Endothelial cell of umbilical vein (primary cell): Measurements from ENCODE around the gene SMTNL2. TPM values are rescaled to one million over a fixed set of nuclear protein-coding genes. Genes with fewer than 3 reads are reported as not detected.

Experiments
- BruUV-seq: library from RNA; stranded (reverse); fragments of 400-500 nt; replicated peaks from 2 replicates; lab custom pipeline; 2021; lab: Mats Ljungman, UMichigan
- CTCF ChIA-PET: fragments of 300-600, 350-600 bp; sonication (Branson Sonifier 250); formaldehyde crosslinking; loops from one replicate; lab custom pipeline; 2021; ENCODE audit warnings: antibody characterized with exemption, inconsistent platforms; lab: Charles Lee
- POLR2A ChIA-PET: fragments of 300-600, 350-600 bp; sonication (Branson Sonifier 250); formaldehyde crosslinking; loops from one replicate; lab custom pipeline; 2021; ENCODE audit warnings: antibody characterized with exemption, inconsistent platforms; lab: Charles Lee
- DNase-seq: peaks from one replicate; pipeline ENCODE4 v3.0.0-alpha.2; 2011; ENCODE audit warnings: low read depth, low spot score
- FAIRE-seq: peaks from 2 replicates; lab custom pipeline; 2011; peaks lifted over from hg19 to GRCh38; lab: Jason Lieb, UNC
- H2AFZ ChIP-seq: 2 replicates; pipeline ENCODE4 v1.6.0; 2012; ENCODE audit warnings: low read depth, low read length, control low read depth, inconsistent platforms
- H3K27ac ChIP-seq: 2 replicates; pipeline ENCODE4 v1.5.1; 2011; ENCODE audit warnings: low read depth, mild to moderate bottlenecking, control low read depth, low read length, moderate library complexity; ENCODE audit not compliant: insufficient read depth
- H3K27me3 ChIP-seq, 2 experiments: 2 replicates each; pipeline versions ENCODE4 v1.6.0 to v1.6.1; 2011; ENCODE audit warnings: low read length in 2 of 2, mixed read lengths in 1 of 2; ENCODE audit not compliant: control insufficient read depth in 2 of 2, insufficient read depth in 2 of 2
- H3K36me3 ChIP-seq, 2 experiments: 2 replicates in 1 of 2; 3 replicates in 1 of 2; pipeline ENCODE4 v1.5.1; 2011; ENCODE audit warnings: low read length in 2 of 2, mild to moderate bottlenecking in 1 of 2, moderate library complexity in 1 of 2; ENCODE audit not compliant: control insufficient read depth in 2 of 2, insufficient read depth in 2 of 2; ENCODE audit errors: extremely low read depth in 1 of 2
- H3K4me1 ChIP-seq: 3 replicates; pipeline ENCODE4 v1.5.1; 2011; ENCODE audit warnings: mild to moderate bottlenecking, low read length; ENCODE audit not compliant: control insufficient read depth, insufficient read depth; ENCODE audit errors: extremely low read depth
- H3K4me2 ChIP-seq: 2 replicates; pipeline ENCODE4 v1.6.1; 2011; ENCODE audit warnings: low read length, control low read depth, mixed read lengths; ENCODE audit not compliant: insufficient read depth
- H3K4me3 ChIP-seq, 3 experiments: fragments of 200-600 bp in 1 of 3; sonication (generic), shearing (Covaris generic) in 1 of 3; replicated peaks in 1 of 3; 2 replicates each; pipeline ENCODE4 v1.5.1; 2011 to 2016; ENCODE audit warnings: control low read depth in 3 of 3, low read length in 3 of 3, mild to moderate bottlenecking in 2 of 3, inconsistent platforms in 1 of 3, low read depth in 1 of 3, moderate library complexity in 1 of 3; ENCODE audit not compliant: insufficient read depth in 1 of 3
- H3K79me2 ChIP-seq: 2 replicates; pipeline ENCODE4 v1.6.0; 2012; ENCODE audit warnings: low read length, inconsistent platforms; ENCODE audit not compliant: control insufficient read depth, insufficient read depth
- H3K9ac ChIP-seq: replicated peaks from 2 replicates; pipeline ENCODE3; 2011; ENCODE audit warnings: low read length, control low read depth; ENCODE audit not compliant: insufficient read depth; ENCODE audit errors: extremely low read depth
- H3K9me1 ChIP-seq: replicated peaks from 3 replicates; pipeline ENCODE4 v1.6.0; 2011; ENCODE audit warnings: mild to moderate bottlenecking, low read length; ENCODE audit not compliant: control insufficient read depth, insufficient read depth; ENCODE audit errors: extremely low read depth
- H3K9me3 ChIP-seq: replicated peaks from 2 replicates; pipeline ENCODE4 v1.5.1; 2012; ENCODE audit warnings: low read length, inconsistent platforms; ENCODE audit not compliant: control insufficient read depth, insufficient read depth
- H4K20me1 ChIP-seq: replicated peaks from 2 replicates; pipeline ENCODE3; 2011; ENCODE audit warnings: mild to moderate bottlenecking, low read length; ENCODE audit not compliant: control insufficient read depth, insufficient read depth; ENCODE audit errors: extremely low read depth
- CTCF ChIP-seq, 2 donors: IDR thresholded peaks; 1 replicate in 1 of 2; 2 replicates in 1 of 2; pipeline ENCODE4 v1.5.1; 2011; ENCODE audit warnings: low read length in 2 of 2, mild to moderate bottlenecking in 2 of 2, moderate library complexity in 2 of 2, control low read depth in 1 of 2, inconsistent platforms in 1 of 2, low read depth in 1 of 2; ENCODE audit not compliant: insufficient read depth in 1 of 2; ENCODE audit errors: extremely low read depth in 1 of 2
- EZH2 ChIP-seq: IDR thresholded peaks from 2 replicates; pipeline ENCODE4 v1.6.1; 2012; ENCODE audit warnings: borderline replicate concordance, low read depth, mild to moderate bottlenecking, moderate library complexity, low read length, inconsistent platforms; ENCODE audit not compliant: severe bottlenecking
- FOS ChIP-seq: IDR thresholded peaks from 2 replicates; pipeline ENCODE4 v1.6.1; 2011; ENCODE audit warnings: mild to moderate bottlenecking, low read length, moderate library complexity, borderline replicate concordance; ENCODE audit not compliant: insufficient read depth
- GATA2 ChIP-seq: IDR thresholded peaks from 2 replicates; pipeline ENCODE4 v1.7.0; 2011; ENCODE audit warnings: low read depth, mild to moderate bottlenecking, moderate library complexity, mixed read lengths, low read length; ENCODE audit not compliant: insufficient read length, insufficient read depth
- MYC ChIP-seq: IDR thresholded peaks from one replicate; pipeline ENCODE4 v1.6.1; 2011; ENCODE audit warnings: mild to moderate bottlenecking, low read depth, low read length
- POLR2A ChIP-seq: IDR thresholded peaks from 2 replicates; pipeline ENCODE4 v1.6.1; 2012; ENCODE audit warnings: low read depth, mild to moderate bottlenecking, control low read depth, low read length
- POLR2AphosphoS5 ChIP-seq: IDR thresholded peaks from 2 replicates; pipeline ENCODE4 v1.6.1; 2012; ENCODE audit warnings: low read depth, mild to moderate bottlenecking, control low read depth, low read length, moderate library complexity; ENCODE audit not compliant: insufficient read depth
- dilution Hi-C: fragments of 300-500 bp; cut with MboI; formaldehyde crosslinking; loops from one replicate; pipeline ENCODE4 v1.15.0; 2019; ENCODE audit warnings: low sequenced_read_pairs; ENCODE audit not compliant: extremely low pct_ligation_motif_present
- intact Hi-C: fragments of 100-400 bp; cut with micrococcal nuclease; formaldehyde crosslinking; loops from one replicate; pipeline ENCODE4 v1.10.0; 2022
- polyA plus RNA-seq, 4 experiments: library from polyadenylated mRNA; depleted of rRNA in 3 of 4; stranded (reverse) in 3 of 4; unstranded in 1 of 4; fragments of >200 nt; gene quantifications; 2 replicates each; pipeline versions ENCODE4 v1.2.1 to v1.2.3, GENCODE V29; 2011 to 2012; ENCODE audit warnings: missing spikeins in 1 of 4
- total RNA-seq: library from RNA; stranded (reverse); gene quantifications from 2 replicates; pipeline ENCODE4 v1.2.3, GENCODE V29; 2021
- TF ChIP-seq, protein P1 (sequence below): IDR thresholded peaks from 2 replicates; pipeline ENCODE4 v1.6.1; 2011; ENCODE audit not compliant: insufficient read depth, insufficient read length

Gene SMTNL2
- total and polyA plus RNA-seq, 2 donors (not counting 3 experiments of a cell fraction or from before 2014, with no cell fraction given) = not detected

DNA sequence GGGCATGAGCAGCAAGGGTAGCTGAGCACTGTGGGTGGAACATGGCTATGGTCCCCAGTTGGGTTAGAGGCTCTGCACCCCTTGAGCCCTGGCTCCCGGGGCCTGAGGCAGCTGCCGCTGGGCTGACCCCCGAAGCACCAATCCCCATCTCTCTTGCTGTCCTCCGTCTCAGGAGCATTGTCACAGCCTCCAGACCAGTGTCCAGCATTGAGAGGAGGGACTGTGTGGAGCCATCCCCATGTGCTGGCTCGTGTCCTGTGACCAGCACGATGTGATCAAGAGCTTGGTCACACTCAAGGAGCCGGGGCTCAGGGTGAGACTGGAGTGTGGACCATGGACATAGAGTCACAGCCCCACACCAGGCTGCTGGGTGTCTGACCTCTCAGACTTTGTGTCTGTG, 2.9 kb downstream of the SMTNL2 start:
- Histone ChIP-seq H3K27me3 (peaks cover 29 to 35% of the 10 kb centered on the region in 2 experiments), H3K9ac (no peak overlapping the region), H3K9me1 (no peaks in the 10 kb centered on the region), H3K4me3 (no peak overlapping the region), H2AFZ (no peak overlapping the region), H3K79me2 (no peaks in the 10 kb centered on the region), H3K4me1 (no peaks in the 10 kb centered on the region), H3K9me3 (no peaks in the 10 kb centered on the region), H4K20me1 (no peaks in the 10 kb centered on the region), H3K4me2 (no peak overlapping the region), H3K27ac (no peak overlapping the region), H3K36me3 (no peaks in the 10 kb centered on the region)
- TF ChIP-seq GATA2 = no peak
- TF ChIP-seq EZH2 = no peak
- TF ChIP-seq, protein P1, sequence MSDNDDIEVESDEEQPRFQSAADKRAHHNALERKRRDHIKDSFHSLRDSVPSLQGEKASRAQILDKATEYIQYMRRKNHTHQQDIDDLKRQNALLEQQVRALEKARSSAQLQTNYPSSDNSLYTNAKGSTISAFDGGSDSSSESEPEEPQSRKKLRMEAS = no peak
- no peak for TF ChIP-seq POLR2A
- TF ChIP-seq POLR2AphosphoS5 = no peak
- no peak for TF ChIP-seq MYC
- TF ChIP-seq CTCF (IDR thresholded peaks at IDR 0.05; ENCODE audit: extremely low read depth in 1 of 2, insufficient read depth in 1 of 2, low read depth in 1 of 2, low read length in 2 of 2) = no peak
- TF ChIP-seq FOS = no peak
- FAIRE-seq (no peak), DNase-seq (no peak)
- no TSS peak for BruUV-seq
- dilution Hi-C loops (no loop called here), intact Hi-C loops (no loop called here)
- ChIA-PET CTCF (interaction anchor here (0.9 to 2.5 kb wide), 2 partner anchors 20 to 32 kb away, joined by 3 to 16 read pairs; partner anchors contain the start of gene MYBBP1A), POLR2A (no interaction called here)
